ENCODE measurements around the gene TCF25.

Gene TCF25

DNA sequence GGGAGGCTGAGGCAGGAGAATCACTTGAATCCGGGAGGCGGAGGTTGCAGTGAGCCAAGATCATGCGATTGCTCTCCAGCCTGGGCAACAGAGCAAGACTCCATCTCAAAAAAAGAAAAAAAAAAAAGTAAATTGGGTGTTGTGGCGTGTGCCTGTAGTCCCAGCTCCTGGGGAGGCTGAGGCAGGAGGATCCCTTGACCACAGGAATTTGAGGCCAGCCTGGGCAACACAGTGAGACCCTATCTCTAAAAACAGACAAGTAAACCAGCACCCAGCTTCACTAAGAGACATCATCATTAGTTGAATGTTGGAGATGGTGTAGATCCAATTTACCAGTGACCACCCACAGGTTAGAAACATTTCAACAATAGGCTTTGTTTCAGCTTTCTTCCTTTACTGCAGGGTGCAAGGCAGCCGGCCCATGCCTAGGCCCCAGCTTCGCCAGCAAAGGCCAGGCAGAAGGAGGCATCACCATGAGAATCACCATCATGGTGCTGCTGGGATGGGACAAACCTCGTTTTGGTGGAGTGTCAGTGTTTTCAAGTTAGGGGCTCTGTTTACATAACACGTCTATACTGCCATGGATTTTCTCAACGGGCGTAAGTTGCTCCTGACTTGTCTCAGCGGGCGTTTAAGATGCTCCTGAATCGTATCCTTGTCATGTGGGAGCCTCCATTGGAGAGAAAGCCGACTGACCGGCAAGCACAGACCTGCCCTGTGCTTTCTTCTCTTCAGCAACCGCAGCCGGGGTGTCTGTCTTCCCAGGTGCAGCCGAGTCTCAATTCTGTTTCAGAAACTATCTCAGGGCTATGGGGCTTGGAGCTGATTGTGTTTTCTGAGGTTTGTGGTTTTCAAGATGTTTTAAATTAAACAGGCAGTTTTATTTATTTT is 7.3 kb downstream of the TCF25 start:
- no peak for DNase-seq (ENCODE audit: low read depth)

DNA sequence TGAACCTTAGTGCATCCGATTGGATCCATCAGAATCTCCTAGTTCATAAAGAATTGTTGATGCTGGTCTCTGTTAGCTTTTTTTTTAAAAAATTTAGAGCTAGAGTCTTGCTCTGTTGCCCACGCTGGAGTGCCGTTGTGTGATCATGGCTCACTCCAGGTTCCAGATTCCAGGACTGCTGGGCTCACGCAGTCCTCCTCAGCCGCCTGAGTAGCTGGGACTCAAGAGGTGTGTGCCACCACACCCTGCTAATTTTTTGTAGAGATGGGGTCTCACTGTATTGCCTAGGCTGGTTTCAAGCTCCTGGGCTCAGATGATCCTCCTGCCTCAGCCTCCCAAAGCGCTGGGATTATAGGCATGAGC is 8.0 kb downstream of the TCF25 start:
- no peak for DNase-seq (ENCODE audit: low read depth)

DNA sequence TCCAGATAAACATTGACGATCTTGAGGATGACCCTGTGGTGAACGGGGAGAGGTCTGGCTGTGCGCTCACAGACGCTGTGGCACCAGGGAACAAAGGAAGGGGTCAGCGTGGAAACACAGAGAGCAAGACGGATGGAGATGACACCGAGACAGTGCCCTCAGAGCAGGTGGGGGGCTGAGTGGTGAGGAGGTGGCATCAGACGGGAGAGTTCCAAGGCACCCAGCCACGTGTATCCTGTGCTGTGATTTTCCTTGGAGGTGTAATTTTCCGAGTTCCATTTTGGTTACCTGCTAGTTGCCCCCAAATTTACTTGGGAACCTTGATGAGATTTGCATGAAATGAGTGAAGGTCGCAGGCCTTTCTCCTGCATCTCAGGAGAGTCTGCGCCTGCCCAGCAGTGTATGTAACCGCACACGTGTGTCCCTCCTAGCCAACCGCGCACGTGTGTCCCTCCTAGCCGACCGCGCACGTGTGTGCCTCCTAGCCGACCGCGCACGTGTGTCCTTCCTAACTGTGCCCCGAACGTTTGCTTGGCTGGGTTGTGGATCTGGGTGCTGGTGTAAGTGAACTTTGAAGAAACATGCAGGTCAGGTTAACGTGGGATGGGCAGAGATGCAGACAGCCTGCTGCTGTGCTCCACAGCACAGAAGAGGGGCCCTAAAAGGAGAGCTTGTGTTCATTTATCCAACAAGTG is 10.1 kb downstream of the TCF25 start:
- no peak for DNase-seq (ENCODE audit: low read depth)

- no peak for DNase-seq (ENCODE audit: low read depth)
Observed at GRCh38 chr16:89884041-89884421, 10.6 kb downstream of the TCF25 start.

GRCh38 chr16:89887243-89887642 is 13.9 kb downstream of the TCF25 start:
- DNase-seq (ENCODE audit: low read depth) = no peak

DNA sequence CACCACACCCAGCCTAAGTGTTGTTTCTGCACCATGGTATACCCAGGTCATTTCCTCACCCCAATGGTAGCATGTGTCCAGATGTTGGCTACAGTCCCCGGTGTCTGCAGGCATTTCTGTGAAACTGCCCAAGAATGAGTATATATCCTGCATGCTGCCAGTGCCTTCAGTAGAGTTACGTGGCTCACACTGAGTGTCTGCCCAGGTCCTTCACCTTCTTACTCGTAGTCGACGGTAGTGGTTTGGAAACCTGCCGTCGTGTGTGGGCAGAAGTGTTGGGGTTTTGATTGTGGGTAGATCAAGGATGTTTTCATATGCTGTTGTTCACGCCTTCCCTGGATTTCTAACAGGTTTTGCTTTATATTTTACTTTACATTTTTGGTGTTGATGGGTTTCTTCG is 16.8 kb downstream of the TCF25 start:
- no peak for DNase-seq (ENCODE audit: low read depth)

DNA sequence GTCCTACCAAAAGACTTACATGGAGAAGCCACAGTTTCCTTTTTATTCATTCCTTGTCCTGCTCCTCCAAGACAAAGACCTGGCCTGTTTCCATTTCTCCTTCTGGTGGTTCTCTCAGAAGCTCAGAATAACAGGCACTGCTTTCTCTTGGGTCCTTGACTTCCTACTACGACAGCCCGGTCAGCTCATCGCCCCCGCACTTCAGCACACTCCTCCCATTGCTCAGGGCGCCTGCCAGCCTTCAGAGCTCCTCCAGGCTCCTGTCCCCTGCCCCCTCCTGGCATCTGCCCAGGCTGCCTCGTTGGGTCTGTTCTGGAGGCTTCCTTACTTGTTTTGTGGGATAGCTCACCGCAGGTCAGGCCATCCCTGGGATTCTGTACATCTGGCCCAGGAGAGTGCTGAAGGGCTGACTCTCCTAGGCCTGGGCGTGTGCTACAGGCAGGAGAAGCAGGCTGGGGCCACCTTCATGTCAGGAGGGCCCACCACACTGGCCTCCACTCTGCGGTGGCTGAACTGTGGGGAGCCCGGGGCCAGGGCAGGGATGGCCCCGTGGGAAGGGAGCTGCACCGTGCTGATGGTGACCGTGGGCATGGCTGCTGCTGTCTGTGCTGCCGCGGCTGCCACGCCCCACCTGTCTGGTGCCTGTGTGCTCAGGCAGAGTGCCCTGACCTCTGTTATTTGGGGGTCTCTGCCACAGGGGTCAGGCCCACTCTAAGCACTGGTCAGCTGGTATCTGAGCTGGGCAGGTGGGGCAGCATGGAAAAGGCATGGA is 17.7 kb downstream of the TCF25 start:
- no peak for DNase-seq (ENCODE audit: low read depth)

DNA sequence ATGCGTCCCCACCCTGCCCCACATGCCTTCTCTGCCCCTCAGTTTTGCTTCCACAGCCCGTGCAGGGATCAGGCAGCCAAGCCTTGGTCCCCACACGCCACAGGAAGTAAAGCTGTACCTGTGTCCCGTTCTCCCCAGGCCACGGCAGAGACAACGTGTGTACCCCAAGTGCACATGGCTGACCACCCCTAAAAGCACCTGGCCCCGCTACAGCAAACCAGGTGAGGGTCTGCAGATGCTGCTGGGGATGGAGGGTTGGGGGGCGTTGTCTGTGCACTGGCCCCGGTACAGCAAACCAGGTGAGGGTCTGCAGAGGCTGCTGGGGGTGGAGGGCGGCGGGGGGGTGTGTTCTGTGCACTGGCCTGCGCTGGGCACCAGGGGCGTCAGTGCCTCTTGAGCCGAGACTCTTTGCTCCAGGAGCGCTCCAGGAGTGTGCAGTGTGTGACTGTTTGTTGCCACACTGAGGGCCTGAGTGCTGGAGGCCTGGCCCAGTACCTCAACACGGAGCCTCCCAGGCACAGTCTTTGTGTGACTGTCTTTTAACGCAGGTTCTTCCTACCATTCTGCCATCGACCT is 18.8 kb downstream of the TCF25 start:
- no peak for DNase-seq (ENCODE audit: low read depth)

DNA sequence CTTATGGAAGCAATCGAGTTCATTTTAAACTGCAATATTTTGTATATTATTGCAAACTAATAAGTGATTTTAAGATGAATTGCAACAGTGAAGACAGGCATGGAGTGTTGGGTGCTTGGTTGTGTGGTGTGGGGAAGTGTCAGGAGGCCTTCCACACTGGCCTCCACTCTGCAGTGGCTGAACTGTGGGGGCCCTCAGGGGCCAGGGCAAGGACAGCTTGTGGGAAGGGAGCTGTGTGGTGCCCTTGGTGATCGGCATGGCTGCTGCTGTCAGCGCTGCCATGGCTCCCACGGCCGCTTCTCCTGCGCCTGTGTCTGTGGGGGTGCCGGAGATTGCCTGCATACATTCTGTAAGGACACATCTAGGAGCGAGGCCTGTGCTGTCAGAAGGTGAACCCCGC is 19.2 kb downstream of the TCF25 start:
- DNase-seq (ENCODE audit: low read depth) = no peak

DNA sequence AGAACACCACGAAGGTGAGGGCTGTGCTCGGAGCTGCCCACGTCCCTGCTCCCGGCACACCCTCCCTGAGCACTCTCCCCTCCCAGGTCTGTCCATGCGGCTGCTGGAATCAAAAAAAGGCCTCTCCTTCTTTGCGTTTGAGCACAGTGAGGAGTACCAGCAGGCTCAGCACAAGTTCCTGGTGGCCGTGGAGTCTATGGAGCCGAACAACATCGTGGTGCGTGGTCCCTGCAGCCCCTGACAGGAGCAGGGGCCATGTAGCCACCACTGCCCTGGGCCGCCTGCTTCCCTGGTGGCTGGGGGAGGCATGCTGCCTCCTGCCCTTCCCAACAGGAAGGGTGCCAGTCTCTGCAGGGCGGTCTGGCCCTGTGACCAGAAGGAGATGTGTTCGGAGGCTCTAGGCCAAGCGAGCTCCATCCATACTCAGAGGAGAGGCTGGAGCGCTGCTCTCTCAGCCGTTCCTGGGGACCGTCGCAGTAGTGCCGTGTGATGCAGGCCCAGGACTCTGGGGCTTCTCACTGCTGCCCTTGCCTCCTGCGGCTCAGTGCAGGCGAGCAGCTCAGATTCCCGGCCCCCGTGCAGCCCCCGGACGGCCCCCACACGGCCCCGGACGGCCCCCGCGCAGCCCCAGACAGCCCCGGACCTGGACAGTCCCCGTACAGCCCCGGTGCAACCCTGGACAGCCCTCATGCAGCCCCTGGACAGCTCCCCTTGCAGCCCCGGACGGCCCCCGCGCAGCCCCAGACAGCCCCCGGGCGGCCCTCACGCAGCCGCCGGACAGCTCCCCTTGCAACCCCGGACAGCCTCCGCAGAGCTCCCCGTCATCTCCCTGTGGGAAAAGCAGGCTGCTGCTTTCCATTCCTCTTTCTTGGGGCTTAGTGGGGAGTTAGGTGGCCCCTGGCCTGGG is 20.5 kb downstream of the TCF25 start:
- DNase-seq (ENCODE audit: low read depth) = no peak

DNA sequence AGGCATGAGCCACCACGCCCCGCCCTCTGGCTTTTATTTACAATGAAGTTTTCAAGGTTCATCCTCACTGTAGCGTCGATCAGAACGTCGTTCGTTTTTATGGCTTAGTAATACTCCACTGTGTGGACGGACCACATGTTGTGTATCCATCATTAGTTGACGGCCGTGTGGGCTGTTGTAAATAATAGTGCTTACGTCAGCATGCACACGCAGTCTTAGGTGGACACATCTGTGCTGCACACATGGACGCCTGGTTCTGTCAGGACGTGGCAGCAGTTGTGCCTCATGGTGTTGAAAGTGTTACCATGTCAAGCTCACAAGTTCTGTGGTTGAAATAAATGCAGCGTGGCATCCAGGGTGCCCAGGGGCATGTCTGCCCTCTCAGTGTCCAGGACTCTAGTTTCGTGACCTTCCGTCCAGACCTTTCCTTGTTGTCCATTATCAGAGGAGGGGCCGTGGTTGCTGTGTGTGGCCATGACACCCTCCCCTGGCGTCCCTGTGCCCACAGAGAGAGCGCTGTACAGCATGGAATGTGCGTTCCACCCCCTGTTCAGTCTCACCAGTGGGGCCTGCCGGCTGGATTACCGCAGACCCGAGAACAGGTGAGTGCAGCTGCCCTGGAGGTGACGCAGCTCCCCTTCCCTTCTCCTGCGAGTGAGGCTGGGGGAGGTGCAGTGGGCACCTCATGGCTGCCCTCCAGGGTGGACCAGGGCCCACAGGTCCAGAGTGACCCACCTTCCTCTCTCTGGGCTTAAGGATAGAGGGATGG is 22.3 kb downstream of the TCF25 start:
- no peak for DNase-seq (ENCODE audit: low read depth)

DNA sequence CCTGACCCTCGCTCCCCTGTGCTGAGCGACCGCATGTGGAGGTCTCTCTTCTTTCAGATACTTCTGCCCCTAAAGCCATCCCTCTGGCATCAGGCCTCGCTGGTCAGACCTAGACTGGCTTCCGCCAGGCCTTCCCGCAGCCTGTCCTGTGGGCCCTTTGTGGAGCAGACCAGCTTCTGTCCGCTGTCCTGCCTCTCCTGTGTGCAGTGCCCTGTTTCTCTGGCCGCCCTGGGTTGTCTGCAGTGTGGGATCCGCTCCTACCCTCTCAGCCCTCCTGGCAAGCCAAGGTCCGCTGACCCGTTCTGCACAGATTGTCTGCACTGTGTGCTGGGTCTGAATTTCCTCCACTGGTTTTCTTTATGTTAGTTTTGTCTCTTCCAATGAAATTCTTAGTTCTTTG is 23.8 kb downstream of the TCF25 start:
- DNase-seq (ENCODE audit: low read depth) = no peak

GRCh38 chr16:89898201-89898967 is 25.0 kb downstream of the TCF25 start:
- DNase-seq (ENCODE audit: low read depth) = no peak

- no peak for DNase-seq (ENCODE audit: low read depth)
Observed at GRCh38 chr16:89899879-89900481, 26.6 kb downstream of the TCF25 start.

- no peak for DNase-seq (ENCODE audit: low read depth)
Observed at GRCh38 chr16:89900885-89901284, 27.5 kb downstream of the TCF25 start.

DNA sequence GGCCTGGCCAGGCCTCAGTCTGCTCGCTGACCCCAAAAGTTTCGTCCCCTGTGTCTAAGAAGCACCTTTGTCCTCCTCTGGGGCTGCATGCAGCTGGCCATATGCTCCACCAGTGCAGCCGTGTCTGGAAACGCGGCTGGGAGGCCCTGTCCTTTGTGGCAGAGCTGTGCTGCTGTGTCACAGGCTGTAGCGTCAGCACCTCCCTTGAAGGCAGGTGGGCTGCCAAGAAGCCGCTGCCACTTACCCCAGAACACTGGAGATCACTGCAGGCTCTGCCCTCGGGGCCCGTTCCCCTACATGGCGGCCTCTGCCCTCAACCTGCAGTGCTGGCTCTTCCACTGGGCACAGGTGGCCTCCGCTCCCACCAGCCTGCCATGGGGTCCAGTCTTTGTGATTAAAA is 29.6 kb downstream of the TCF25 start:
- DNase-seq (ENCODE audit: low read depth) = no peak

DNA sequence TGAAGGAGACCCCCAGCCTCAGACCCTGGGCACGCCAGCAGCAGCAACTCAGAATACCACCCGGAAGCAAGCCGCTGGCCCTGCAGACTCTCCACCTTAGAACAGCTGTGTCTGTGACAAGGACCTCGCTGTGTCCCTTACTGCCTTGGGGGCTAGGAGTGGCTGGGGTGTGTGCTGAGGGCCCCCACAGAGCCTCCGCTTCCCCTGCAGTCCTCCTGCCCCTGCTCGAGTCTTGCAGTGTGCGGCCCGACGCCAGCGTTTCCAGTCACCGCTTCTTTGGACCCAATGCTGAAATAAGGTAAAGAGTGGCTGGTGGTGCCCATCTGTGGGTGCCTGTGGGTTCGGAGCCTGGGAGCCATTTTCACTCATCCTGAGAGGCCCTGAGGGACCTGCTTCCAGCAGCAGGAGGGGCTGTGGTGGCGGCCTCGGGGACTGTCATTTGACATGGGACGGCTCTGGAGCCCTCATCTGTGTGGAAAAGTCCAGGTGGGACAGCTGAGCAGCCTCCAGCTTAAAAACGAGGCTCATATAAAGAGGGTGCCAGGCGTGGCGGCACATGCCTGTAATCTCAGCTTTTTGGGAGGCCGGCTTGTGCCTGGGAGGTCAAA is 30.6 kb downstream of the TCF25 start:
- no peak for DNase-seq (ENCODE audit: low read depth)

DNA sequence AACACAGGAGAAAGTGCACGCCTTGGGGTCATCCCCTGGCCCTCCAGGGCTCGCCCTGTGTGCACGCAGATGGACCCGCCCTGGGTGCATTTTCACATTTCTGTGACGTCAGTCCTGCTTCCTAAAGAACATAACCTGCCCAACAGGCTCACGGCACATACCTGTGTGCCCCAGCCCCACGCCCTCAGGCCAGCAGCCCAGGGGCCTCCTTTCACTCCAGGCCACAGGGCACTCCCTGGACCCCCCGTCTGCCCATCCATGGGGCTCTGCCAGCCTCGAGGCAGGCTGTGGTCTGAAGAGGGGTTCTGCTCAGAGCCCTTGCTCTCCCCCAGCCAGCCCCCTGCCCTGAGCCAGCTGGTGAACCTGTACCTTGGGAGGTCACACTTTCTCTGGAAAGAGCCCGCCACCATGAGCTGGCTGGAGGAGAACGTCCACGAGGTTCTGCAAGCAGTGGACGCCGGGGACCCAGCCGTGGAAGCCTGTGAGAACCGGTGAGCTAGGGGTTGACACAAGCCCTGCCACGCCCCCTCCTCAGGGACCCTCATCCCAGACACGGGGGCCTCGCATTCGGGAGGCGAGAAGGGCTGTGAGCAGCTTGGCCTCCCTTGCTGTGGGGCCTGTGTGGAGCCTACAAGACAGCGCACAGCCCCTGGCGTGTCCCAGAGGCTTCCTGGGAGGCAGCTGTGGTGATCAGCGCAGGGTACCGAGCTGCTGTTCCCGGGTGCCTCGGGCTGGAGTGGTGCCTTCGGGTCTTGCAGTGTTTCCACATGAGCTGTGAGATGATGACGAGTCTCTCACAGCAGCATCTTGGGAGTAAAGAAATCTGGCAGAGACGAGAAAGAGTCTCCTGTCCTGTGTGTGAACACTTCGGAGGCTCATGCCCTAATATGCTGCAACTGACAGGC is 31.5 kb downstream of the TCF25 start:
- DNase-seq (ENCODE audit: low read depth) = no peak
